Lung (tissue), 12 donors: ENCODE data around the gene SMC4. TPM values are rescaled to one million over a fixed set of nuclear protein-coding genes. Genes with fewer than 3 reads are reported as not detected.

Source experiments
- ATAC-seq: fragments of 200-7000 bp; cut with Tn5 transposase; one replicate; pipeline ENCODE4 v1.9.1; 2020; ENCODE audit warnings: moderate number of reproducible peaks; ENCODE audit not compliant: insufficient read depth, low FRiP score
- DNase-seq, 3 donors: peaks; one replicate each; pipeline ENCODE4 v3.0.0-alpha.2; 2013 to 2017
- H3K27ac ChIP-seq, 2 donors: one replicate each; pipeline ENCODE4 v1.5.1; 2013; ENCODE audit warnings: mild to moderate bottlenecking in 2 of 2, moderate library complexity in 2 of 2, control low read depth in 1 of 2, inconsistent platforms in 1 of 2, low read depth in 1 of 2, low read length in 1 of 2
- H3K27me3 ChIP-seq, 3 donors: one replicate each; pipeline ENCODE4 v1.5.1; 2013; ENCODE audit warnings: low read length in 2 of 3; ENCODE audit not compliant: control insufficient read depth in 3 of 3, insufficient read depth in 3 of 3
- H3K36me3 ChIP-seq, 4 donors: one replicate each; pipeline ENCODE4 v1.5.1; 2013; ENCODE audit warnings: low read length in 4 of 4, mild to moderate bottlenecking in 1 of 4, moderate library complexity in 1 of 4; ENCODE audit not compliant: control insufficient read depth in 4 of 4, insufficient read depth in 4 of 4
- H3K4me1 ChIP-seq, 5 donors: one replicate each; pipeline ENCODE4 v1.5.1; 2013; ENCODE audit warnings: low read length in 5 of 5, mild to moderate bottlenecking in 2 of 5, moderate library complexity in 1 of 5; ENCODE audit not compliant: control insufficient read depth in 5 of 5, insufficient read depth in 5 of 5
- H3K4me3 ChIP-seq: one replicate; pipeline ENCODE4 v1.5.1; 2013; ENCODE audit warnings: mild to moderate bottlenecking, control low read depth, moderate library complexity
- H3K9ac ChIP-seq, 2 donors: one replicate each; pipeline ENCODE4 v1.5.1; 2013; ENCODE audit warnings: low read length in 2 of 2, control low read depth in 1 of 2; ENCODE audit not compliant: insufficient read depth in 1 of 2
- H3K9me3 ChIP-seq, 4 donors: one replicate each; pipeline ENCODE4 v1.5.1; 2013; ENCODE audit warnings: low read length in 3 of 4, mild to moderate bottlenecking in 1 of 4, moderate library complexity in 1 of 4; ENCODE audit not compliant: control insufficient read depth in 4 of 4, insufficient read depth in 3 of 4
- WGBS, 2 donors: extraction: QIAGEN DNeasy Blood & Tissue Kit; methylation state at CpG; one replicate each; pipeline ENCODE4 v1.1.7; 2013; 5-methylcytosine and 5-hydroxymethylcytosine counted together
- polyA plus RNA-seq, 2 donors: library from polyadenylated mRNA; stranded (reverse); fragments of 200-250 nt; gene quantifications; one replicate each; pipeline ENCODE4 v1.2.1, GENCODE V29; 2013
- total RNA-seq, 2 donors: library from RNA; depleted of rRNA in 1 of 2; stranded (reverse); fragments of >200 nt in 1 of 2; gene quantifications; one replicate each; pipeline ENCODE4 v1.2.1, GENCODE V29; 2014 to 2021
- TF ChIP-seq, protein P1 (sequence below): IDR thresholded peaks from 2 replicates; pipeline ENCODE4 v1.5.1; 2012; ENCODE audit warnings: mild to moderate bottlenecking; ENCODE audit errors: control extremely low read depth, extremely low read depth
- donor health status: control.
- donor health status: control.
- donor health status: Bipolar disorder and iron deficiency.
- donor health status: healthy.
- donor health status: DM: yes; HTN: yes; CAD: no.

The SMC4 gene
- total and polyA plus RNA-seq, 4 donors, result 13.0 to 258 (median 56.3) TPM

DNA sequence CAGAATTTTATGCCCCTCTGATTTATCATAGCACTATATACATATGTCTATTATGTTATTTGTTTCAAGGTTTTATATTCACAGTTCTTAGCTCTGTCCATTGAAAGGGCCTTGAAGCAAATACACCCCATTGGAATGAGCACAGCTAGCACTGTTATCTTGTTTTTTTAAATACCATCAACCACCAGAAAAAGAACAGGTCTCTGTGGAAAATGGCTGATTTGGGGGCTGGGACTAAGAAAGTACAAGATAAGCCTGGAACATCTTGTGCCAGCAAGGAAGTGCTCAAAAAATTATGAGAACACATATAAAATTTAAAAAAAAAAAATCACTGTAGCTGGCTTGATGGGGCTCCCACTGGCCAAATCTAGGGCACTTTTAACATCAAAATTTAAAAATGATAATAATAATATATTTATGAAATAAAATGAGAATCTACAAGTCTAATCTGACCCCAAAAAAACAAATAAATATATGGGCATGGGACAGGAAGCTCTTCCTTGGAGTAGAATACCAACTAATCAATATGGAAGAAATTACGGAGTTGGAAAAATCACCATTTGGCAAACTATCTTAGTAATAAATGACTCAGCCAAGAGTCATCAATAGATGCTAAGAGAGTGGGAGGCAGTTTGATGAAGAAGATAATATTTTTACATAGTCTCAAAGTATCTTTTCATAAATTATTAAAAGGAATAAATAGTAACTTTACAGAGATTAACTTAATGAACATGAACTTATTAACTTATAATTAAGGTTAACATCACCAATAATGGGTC lies 20.9 kb upstream of the SMC4 start:
- ATAC-seq (no peak), DNase-seq (no peak)
- no peaks in the 10 kb centered on the region for H3K9me3 ChIP-seq
- WGBS, 2 donors, result 97 to 98% methylated on average over 1 of the region's 1 CpG
- TF ChIP-seq, protein P1, sequence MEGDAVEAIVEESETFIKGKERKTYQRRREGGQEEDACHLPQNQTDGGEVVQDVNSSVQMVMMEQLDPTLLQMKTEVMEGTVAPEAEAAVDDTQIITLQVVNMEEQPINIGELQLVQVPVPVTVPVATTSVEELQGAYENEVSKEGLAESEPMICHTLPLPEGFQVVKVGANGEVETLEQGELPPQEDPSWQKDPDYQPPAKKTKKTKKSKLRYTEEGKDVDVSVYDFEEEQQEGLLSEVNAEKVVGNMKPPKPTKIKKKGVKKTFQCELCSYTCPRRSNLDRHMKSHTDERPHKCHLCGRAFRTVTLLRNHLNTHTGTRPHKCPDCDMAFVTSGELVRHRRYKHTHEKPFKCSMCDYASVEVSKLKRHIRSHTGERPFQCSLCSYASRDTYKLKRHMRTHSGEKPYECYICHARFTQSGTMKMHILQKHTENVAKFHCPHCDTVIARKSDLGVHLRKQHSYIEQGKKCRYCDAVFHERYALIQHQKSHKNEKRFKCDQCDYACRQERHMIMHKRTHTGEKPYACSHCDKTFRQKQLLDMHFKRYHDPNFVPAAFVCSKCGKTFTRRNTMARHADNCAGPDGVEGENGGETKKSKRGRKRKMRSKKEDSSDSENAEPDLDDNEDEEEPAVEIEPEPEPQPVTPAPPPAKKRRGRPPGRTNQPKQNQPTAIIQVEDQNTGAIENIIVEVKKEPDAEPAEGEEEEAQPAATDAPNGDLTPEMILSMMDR, result no peak
- H3K36me3 ChIP-seq, result peaks cover 0 to 21% (median 4%) of the 10 kb centered on the region in 4 donors
- no peak overlapping the region for H3K27ac ChIP-seq
- no peak overlapping the region for H3K4me3 ChIP-seq
- H3K4me1 ChIP-seq, result no peaks in the 10 kb centered on the region
- no peaks in the 10 kb centered on the region for H3K27me3 ChIP-seq
- H3K9ac ChIP-seq, result no peak overlapping the region

DNA sequence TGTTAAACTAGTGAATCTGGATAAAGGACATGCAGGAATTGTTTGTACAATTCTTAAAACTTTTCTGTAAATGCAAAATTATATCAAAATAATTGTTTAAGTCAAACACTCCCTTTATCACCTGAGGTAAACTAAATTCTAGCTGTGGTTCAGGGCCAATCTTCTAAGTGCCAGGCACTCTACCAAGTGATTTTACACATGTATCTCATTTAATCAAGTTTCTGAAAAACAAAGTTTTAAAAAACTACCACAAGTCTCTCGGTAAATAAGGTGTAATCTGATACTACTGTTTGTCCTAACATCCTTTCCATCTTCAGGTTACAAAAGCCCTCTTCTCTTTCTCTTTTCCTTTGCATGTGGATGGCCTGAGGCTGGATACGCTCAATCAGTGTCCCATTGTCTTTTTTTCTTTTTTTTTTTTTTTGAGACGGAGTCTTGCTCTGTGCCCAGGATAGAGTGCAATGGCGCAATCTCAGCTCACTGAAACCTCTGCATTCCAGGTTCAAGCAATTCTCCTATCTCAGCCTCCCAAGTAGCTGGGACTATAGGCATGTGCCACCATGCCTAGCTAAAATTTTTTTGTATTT lies 19.7 kb upstream of the SMC4 start:
- DNase-seq, result no peak
- no peak for ATAC-seq
- H3K9ac ChIP-seq, result no peak overlapping the region
- H3K27me3 ChIP-seq, result no peaks in the 10 kb centered on the region
- no peak overlapping the region for H3K27ac ChIP-seq
- no peak overlapping the region for H3K4me3 ChIP-seq
- H3K36me3 ChIP-seq, result peaks cover 0 to 14% (median 2%) of the 10 kb centered on the region in 4 donors
- 88 to 97% methylated on average over 4 of the region's 4 CpGs for WGBS, 2 donors
- H3K4me1 ChIP-seq, result no peaks in the 10 kb centered on the region
- TF ChIP-seq, protein P1, result no peak
- no peaks in the 10 kb centered on the region for H3K9me3 ChIP-seq

DNA sequence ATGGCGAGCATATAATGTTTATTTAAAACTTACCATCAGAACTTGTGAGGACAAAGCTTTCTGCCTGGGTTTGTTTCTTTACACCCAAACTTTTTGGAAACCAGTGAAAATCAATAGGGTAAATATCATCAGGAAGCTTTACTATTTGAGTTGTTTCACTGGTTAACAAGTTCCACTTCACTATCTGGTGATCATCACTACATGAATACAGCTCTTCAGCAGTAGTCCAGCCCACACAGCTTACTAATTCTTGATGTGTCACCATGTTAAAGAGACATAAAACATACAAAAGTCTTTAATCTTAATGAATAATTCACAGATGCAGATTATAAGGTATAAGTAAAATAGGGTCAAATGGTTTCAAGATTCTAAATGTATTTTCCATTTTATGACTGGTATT lies 18.0 kb upstream of the SMC4 start:
- H3K4me1 ChIP-seq, result no peaks in the 10 kb centered on the region
- no peak for DNase-seq
- TF ChIP-seq, protein P1, result no peak
- peaks cover 0 to 10% (median 2%) of the 10 kb centered on the region in 4 donors for H3K36me3 ChIP-seq
- no peak overlapping the region for H3K4me3 ChIP-seq
- H3K9me3 ChIP-seq, result no peaks in the 10 kb centered on the region
- H3K27me3 ChIP-seq, result no peaks in the 10 kb centered on the region
- WGBS, 2 donors, result 98 to 99% methylated on average over 1 of the region's 1 CpG
- no peak overlapping the region for H3K27ac ChIP-seq
- no peak for ATAC-seq
- no peak overlapping the region for H3K9ac ChIP-seq
